ENCODE data around the gene AADACL2.

DNA sequence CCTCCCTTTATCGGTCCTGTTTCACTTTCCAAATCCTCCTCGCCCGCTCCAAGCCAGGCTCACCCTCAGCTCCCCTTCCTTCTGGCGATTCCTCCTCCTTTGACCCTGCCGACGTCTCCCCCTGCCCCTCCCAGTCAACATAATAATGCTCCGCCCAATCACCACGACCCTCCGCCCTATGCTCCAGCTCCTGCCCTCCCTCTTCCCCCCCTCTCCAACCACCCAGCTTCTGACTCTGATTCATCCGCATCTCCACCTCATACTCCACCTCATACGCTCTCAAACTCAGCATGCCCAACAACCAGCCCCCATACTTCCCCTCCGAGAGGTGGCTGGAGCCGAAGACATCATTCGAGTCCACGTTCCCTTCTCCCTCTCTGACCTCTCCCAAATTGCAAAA lies 73.1 kb downstream of the AADACL2 start:
- TF ChIP-seq, protein P1, sequence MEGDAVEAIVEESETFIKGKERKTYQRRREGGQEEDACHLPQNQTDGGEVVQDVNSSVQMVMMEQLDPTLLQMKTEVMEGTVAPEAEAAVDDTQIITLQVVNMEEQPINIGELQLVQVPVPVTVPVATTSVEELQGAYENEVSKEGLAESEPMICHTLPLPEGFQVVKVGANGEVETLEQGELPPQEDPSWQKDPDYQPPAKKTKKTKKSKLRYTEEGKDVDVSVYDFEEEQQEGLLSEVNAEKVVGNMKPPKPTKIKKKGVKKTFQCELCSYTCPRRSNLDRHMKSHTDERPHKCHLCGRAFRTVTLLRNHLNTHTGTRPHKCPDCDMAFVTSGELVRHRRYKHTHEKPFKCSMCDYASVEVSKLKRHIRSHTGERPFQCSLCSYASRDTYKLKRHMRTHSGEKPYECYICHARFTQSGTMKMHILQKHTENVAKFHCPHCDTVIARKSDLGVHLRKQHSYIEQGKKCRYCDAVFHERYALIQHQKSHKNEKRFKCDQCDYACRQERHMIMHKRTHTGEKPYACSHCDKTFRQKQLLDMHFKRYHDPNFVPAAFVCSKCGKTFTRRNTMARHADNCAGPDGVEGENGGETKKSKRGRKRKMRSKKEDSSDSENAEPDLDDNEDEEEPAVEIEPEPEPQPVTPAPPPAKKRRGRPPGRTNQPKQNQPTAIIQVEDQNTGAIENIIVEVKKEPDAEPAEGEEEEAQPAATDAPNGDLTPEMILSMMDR (conservative IDR thresholded peaks at IDR 0.05): no peak
- no peak for TF ChIP-seq ZFX (IDR thresholded peaks at IDR 0.05)

Measured in C4-2B (cell line).